NB4 (cell line): Measurements from ENCODE around the gene WNT10A.

ENCODE experiments used
- POLR2A ChIP-seq: IDR thresholded peaks from 2 replicates; pipeline ENCODE4 v1.6.1; 2011; ENCODE audit warnings: mild to moderate bottlenecking; ENCODE audit not compliant: insufficient read length; ENCODE audit errors: extremely low read depth
- TF ChIP-seq, protein P1 (sequence below): IDR thresholded peaks from one replicate; pipeline ENCODE4 v1.5.1; 2012; ENCODE audit warnings: low read depth, low read length

DNA sequence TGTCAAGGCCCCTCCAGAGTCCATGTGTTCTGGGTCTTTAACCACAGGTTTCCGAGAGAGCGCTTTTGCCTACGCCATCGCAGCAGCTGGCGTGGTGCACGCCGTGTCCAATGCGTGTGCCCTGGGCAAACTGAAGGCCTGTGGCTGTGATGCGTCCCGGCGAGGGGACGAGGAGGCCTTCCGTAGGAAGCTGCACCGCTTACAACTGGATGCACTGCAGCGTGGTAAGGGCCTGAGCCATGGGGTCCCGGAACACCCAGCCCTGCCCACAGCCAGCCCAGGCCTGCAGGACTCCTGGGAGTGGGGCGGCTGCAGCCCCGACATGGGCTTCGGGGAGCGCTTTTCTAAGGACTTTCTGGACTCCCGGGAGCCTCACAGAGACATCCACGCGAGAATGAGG lies 9.3 kb downstream of the WNT10A start:
- TF ChIP-seq, protein P1, sequence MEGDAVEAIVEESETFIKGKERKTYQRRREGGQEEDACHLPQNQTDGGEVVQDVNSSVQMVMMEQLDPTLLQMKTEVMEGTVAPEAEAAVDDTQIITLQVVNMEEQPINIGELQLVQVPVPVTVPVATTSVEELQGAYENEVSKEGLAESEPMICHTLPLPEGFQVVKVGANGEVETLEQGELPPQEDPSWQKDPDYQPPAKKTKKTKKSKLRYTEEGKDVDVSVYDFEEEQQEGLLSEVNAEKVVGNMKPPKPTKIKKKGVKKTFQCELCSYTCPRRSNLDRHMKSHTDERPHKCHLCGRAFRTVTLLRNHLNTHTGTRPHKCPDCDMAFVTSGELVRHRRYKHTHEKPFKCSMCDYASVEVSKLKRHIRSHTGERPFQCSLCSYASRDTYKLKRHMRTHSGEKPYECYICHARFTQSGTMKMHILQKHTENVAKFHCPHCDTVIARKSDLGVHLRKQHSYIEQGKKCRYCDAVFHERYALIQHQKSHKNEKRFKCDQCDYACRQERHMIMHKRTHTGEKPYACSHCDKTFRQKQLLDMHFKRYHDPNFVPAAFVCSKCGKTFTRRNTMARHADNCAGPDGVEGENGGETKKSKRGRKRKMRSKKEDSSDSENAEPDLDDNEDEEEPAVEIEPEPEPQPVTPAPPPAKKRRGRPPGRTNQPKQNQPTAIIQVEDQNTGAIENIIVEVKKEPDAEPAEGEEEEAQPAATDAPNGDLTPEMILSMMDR: no peak
- TF ChIP-seq POLR2A: no peak
